ENCODE results near the gene USP43. TPM values are rescaled to one million over a fixed set of nuclear protein-coding genes. Genes with fewer than 3 reads are reported as not detected.
A peak's percentile ranks its signal among the peaks of the same experiment; 100 is the strongest.

The USP43 gene
- total RNA-seq, 4 donors from 2014 or later: 3.0 to 5.1 (median 3.9) TPM

- TF ChIP-seq CTCF (IDR thresholded peaks at IDR 0.05) (no peak), POLR2A (IDR thresholded peaks at IDR 0.05) (no peak)
- no peaks in the 10 kb centered on the region for H3K9me3 ChIP-seq
- intact Hi-C loops (cut with DNase I): no loop called here
- no peak overlapping the region for H3K27ac ChIP-seq
- no peaks in the 10 kb centered on the region for H3K36me3 ChIP-seq
- H3K4me1 ChIP-seq: no peaks in the 10 kb centered on the region
- no peak overlapping the region for H3K4me3 ChIP-seq (replicated peaks in 1 of 3)
- no peaks in the 10 kb centered on the region for H3K27me3 ChIP-seq
- 74 to 82% methylated on average over 15 of the region's 15 CpGs for WGBS, 2 donors
- DNase-seq: no peak
These were observed 57.8 kb downstream of the USP43 start for GRCh38 chr17:9702914-9703780.

- 76 to 84% methylated on average over 3 of the region's 3 CpGs for WGBS, 2 donors
- no peak for DNase-seq
- Histone ChIP-seq H3K27me3 (no peaks in the 10 kb centered on the region), H3K4me3 (replicated peaks in 1 of 3) (no peak overlapping the region), H3K9me3 (no peaks in the 10 kb centered on the region), H3K36me3 (no peaks in the 10 kb centered on the region), H3K4me1 (no peaks in the 10 kb centered on the region), H3K27ac (no peak overlapping the region)
- intact Hi-C loops (cut with DNase I): no loop called here
- TF ChIP-seq CTCF (IDR thresholded peaks at IDR 0.05): no peak
- TF ChIP-seq POLR2A (IDR thresholded peaks at IDR 0.05): no peak
These were observed 58.4 kb downstream of the USP43 start for GRCh38 chr17:9703781-9704082.

DNA sequence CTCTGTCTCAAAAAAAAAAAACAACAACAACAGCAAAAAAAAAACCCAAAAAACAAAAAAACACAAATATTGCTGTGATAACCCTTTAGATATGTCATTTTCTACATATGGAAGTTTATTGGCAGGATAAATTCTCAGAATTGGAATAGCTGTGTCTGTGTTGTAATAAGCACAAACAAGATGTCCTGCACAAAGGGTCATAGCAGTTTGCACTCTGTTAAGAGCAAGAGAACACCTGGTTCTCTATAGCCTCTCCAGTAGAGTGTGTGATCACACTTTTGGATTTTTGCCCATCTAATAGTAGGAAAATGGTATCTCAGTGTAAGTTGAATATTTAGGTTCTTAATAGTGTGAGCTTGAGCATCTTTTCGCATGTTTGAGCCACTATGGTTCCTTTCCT lies 60.4 kb downstream of the USP43 start:
- H3K27ac ChIP-seq: no peak overlapping the region
- 95 to 98% methylated on average over 1 of the region's 1 CpG for WGBS, 2 donors
- intact Hi-C loops (cut with DNase I): no loop called here

DNA sequence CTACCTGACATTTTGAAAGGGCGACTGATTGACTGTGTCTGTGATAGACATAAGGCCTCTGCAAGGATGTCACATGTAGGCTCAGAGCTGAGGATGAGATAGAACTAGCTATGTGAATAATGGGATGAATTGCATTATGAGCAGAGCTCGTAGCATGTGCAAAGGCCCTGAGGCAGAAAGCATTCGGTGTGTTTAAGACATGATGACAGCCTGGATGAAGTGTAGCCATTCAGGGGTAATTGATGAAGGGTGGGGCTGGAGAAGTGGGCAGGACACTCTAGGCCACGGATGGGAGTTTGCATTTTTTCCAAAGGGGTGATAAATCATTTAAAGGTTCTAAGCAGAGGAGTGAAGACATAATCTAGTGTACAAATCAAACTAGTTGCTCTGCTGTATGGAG lies 62.6 kb downstream of the USP43 start:
- WGBS, 2 donors: 90 to 93% methylated on average over 4 of the region's 4 CpGs
- intact Hi-C loops (cut with DNase I): no loop called here
- Histone ChIP-seq H3K4me3 (replicated peaks in 1 of 3) (no peak overlapping the region), H3K27ac (no peak overlapping the region), H3K4me1 (no peaks in the 10 kb centered on the region), H3K9me3 (no peaks in the 10 kb centered on the region), H3K36me3 (no peaks in the 10 kb centered on the region), H3K27me3 (no peaks in the 10 kb centered on the region)
- no peak for DNase-seq
- TF ChIP-seq CTCF (IDR thresholded peaks at IDR 0.05): no peak
- TF ChIP-seq POLR2A (IDR thresholded peaks at IDR 0.05): no peak

More for the DNA sequence above, 60.4 kb downstream of the USP43 start:
- H3K9me3 ChIP-seq: no peaks in the 10 kb centered on the region
- H3K27me3 ChIP-seq: no peaks in the 10 kb centered on the region
- TF ChIP-seq POLR2A (IDR thresholded peaks at IDR 0.05): no peak
- no peak for TF ChIP-seq CTCF (IDR thresholded peaks at IDR 0.05)
- peak overlapping the region in 1 of 3 donors; percentile 9 for H3K4me3 ChIP-seq (replicated peaks in 1 of 3)
- H3K4me1 ChIP-seq: no peaks in the 10 kb centered on the region
- DNase-seq: no peak
- no peaks in the 10 kb centered on the region for H3K36me3 ChIP-seq

- Histone ChIP-seq H3K36me3 (no peaks in the 10 kb centered on the region), H3K4me1 (no peaks in the 10 kb centered on the region), H3K27me3 (no peaks in the 10 kb centered on the region), H3K27ac (no peak overlapping the region), H3K4me3 (replicated peaks in 1 of 3) (no peak overlapping the region), H3K9me3 (no peaks in the 10 kb centered on the region)
- intact Hi-C loops (cut with DNase I): no loop called here
- no peak for DNase-seq
- TF ChIP-seq POLR2A (IDR thresholded peaks at IDR 0.05) (no peak), CTCF (IDR thresholded peaks at IDR 0.05) (no peak)
- WGBS, 2 donors: 79 to 95% methylated on average over 6 of the region's 6 CpGs
These were observed 69.5 kb downstream of the USP43 start for GRCh38 chr17:9714801-9715200.

Data from thyroid gland (tissue), 4 donors.